ENCODE results near the gene PPP2R2C. TPM values are rescaled to one million over a fixed set of nuclear protein-coding genes. Genes with fewer than 3 reads are reported as not detected.

PPP2R2C gene
- polyA plus RNA-seq, 1 donor (not counting 4 experiments of a cell fraction or from before 2014, with no cell fraction given) = 12.3 TPM

DNA sequence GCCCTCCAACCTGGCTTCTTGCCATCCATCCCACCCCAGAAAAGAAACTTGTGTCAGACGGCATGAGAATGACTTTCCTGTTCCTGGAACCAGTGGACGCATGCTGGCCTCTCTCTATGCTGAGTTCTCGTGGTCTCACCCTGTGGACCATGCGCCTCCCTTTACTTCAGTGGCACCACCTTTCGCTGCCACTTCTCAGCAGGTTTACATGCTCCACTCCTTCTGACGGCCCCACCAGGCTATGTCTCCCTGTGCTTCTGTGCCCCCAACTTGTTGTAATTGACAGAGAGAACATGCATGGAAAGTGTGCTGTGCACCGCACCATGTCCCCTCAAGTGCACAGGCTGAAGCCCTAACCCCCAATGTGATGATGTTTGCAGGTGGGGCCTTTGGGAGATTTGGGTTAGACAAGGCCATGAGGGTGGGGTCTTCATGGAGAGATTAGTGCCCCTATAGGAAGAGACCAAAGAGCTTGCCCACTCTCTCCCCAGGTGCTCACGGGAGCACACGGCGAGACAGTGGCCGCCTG, 3.1 kb upstream of the PPP2R2C start:
- Histone ChIP-seq H3K4me2 (ENCODE audit: control insufficient read depth, extremely low read depth, insufficient read depth, low read depth, low read length) (no peak overlapping the region), H3K9me3 (ENCODE audit: control insufficient read depth, low read depth, low read length) (no peaks in the 10 kb centered on the region), H3K9ac (ENCODE audit: control insufficient read depth, extremely low read depth, insufficient read depth, low read length) (no peak overlapping the region), H3K27ac (ENCODE audit: control insufficient read depth, insufficient read depth, low read length) (no peak overlapping the region), H4K20me1 (ENCODE audit: control insufficient read depth, extremely low read depth, insufficient read depth, low read length) (peaks cover 3% of the 10 kb centered on the region), H3K36me3 (ENCODE audit: control insufficient read depth in 2 of 2, extremely low read depth in 1 of 2, insufficient read depth in 2 of 2, low read length in 2 of 2) (no peaks in the 10 kb centered on the region), H3K4me3 (ENCODE audit: control insufficient read depth in 2 of 3, extremely low read depth in 1 of 3, insufficient read depth in 2 of 3, low read depth in 1 of 3, low read length in 3 of 3) (no peak overlapping the region), H3K79me2 (ENCODE audit: control insufficient read depth, insufficient read depth, low read length) (no peaks in the 10 kb centered on the region), H2AFZ (ENCODE audit: control insufficient read depth, low read length) (no peak overlapping the region), H3K27me3 (ENCODE audit: control insufficient read depth, extremely low read depth, insufficient read depth, low read length) (peaks cover 17% of the 10 kb centered on the region), H3K9me1 (ENCODE audit: control insufficient read depth, extremely low read depth, insufficient read depth, low read length) (no peaks in the 10 kb centered on the region), H3K4me1 (ENCODE audit: control insufficient read depth, extremely low read depth, insufficient read depth, low read length) (peaks cover 2% of the 10 kb centered on the region)
- no peak for TF ChIP-seq EZH2 (IDR thresholded peaks at IDR 0.05; ENCODE audit: low read length)
- dilution Hi-C loops (cut with MboI; ENCODE audit: extremely low pct_ligation_motif_present, low sequenced_read_pairs) = no loop called here
- FAIRE-seq (no peak), DNase-seq (ENCODE audit: low read depth, low spot score) (no peak)

GRCh38 chr4:6474705-6475457, 2.5 kb upstream of the PPP2R2C start:
- dilution Hi-C loops (cut with MboI; ENCODE audit: extremely low pct_ligation_motif_present, low sequenced_read_pairs) = no loop called here
- no peak overlapping the region for H2AFZ ChIP-seq (ENCODE audit: control insufficient read depth, low read length)
- peaks cover 3% of the 10 kb centered on the region for H4K20me1 ChIP-seq (ENCODE audit: control insufficient read depth, extremely low read depth, insufficient read depth, low read length)
- no peak overlapping the region for H3K4me3 ChIP-seq (ENCODE audit: control insufficient read depth in 2 of 3, extremely low read depth in 1 of 3, insufficient read depth in 2 of 3, low read depth in 1 of 3, low read length in 3 of 3)
- no peaks in the 10 kb centered on the region for H3K36me3 ChIP-seq (ENCODE audit: control insufficient read depth in 2 of 2, extremely low read depth in 1 of 2, insufficient read depth in 2 of 2, low read length in 2 of 2)
- H3K4me2 ChIP-seq (ENCODE audit: control insufficient read depth, extremely low read depth, insufficient read depth, low read depth, low read length) = no peak overlapping the region
- H3K9me3 ChIP-seq (ENCODE audit: control insufficient read depth, low read depth, low read length) = no peaks in the 10 kb centered on the region
- DNase-seq (ENCODE audit: low read depth, low spot score) (no peak), FAIRE-seq (no peak)
- H3K9ac ChIP-seq (ENCODE audit: control insufficient read depth, extremely low read depth, insufficient read depth, low read length) = no peak overlapping the region
- no peaks in the 10 kb centered on the region for H3K9me1 ChIP-seq (ENCODE audit: control insufficient read depth, extremely low read depth, insufficient read depth, low read length)
- no peaks in the 10 kb centered on the region for H3K4me1 ChIP-seq (ENCODE audit: control insufficient read depth, extremely low read depth, insufficient read depth, low read length)
- H3K27me3 ChIP-seq (ENCODE audit: control insufficient read depth, extremely low read depth, insufficient read depth, low read length) = peaks cover 21% of the 10 kb centered on the region
- no peak for TF ChIP-seq EZH2 (IDR thresholded peaks at IDR 0.05; ENCODE audit: low read length)
- TF ChIP-seq, protein P1, sequence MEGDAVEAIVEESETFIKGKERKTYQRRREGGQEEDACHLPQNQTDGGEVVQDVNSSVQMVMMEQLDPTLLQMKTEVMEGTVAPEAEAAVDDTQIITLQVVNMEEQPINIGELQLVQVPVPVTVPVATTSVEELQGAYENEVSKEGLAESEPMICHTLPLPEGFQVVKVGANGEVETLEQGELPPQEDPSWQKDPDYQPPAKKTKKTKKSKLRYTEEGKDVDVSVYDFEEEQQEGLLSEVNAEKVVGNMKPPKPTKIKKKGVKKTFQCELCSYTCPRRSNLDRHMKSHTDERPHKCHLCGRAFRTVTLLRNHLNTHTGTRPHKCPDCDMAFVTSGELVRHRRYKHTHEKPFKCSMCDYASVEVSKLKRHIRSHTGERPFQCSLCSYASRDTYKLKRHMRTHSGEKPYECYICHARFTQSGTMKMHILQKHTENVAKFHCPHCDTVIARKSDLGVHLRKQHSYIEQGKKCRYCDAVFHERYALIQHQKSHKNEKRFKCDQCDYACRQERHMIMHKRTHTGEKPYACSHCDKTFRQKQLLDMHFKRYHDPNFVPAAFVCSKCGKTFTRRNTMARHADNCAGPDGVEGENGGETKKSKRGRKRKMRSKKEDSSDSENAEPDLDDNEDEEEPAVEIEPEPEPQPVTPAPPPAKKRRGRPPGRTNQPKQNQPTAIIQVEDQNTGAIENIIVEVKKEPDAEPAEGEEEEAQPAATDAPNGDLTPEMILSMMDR (optimal IDR thresholded peaks at IDR 0.05 in 1 of 3, IDR thresholded peaks at IDR 0.05 in 1 of 3, conservative IDR thresholded peaks at IDR 0.05 in 1 of 3; ENCODE audit: extremely low read depth in 1 of 3, insufficient read depth in 2 of 3, low read length in 3 of 3) = no peak
- H3K79me2 ChIP-seq (ENCODE audit: control insufficient read depth, insufficient read depth, low read length) = no peaks in the 10 kb centered on the region
- no peak overlapping the region for H3K27ac ChIP-seq (ENCODE audit: control insufficient read depth, insufficient read depth, low read length)
